Thoracic aorta (tissue), 2 donors: ENCODE data around the gene GPS2. TPM values are rescaled to one million over a fixed set of nuclear protein-coding genes. Genes with fewer than 3 reads are reported as not detected.

Experiments used
- ATAC-seq: fragments of 150-250 bp; one replicate; pipeline ENCODE4 v1.8.0; 2017; ENCODE audit warnings: low read depth; ENCODE audit not compliant: insufficient number of reproducible peaks, low FRiP score
- DNase-seq: peaks from one replicate; pipeline ENCODE4 v3.0.0-alpha.2; 2020; ENCODE audit warnings: low spot score
- H3K27ac ChIP-seq, 2 donors: fragments of 200-600 bp; sonication (generic); 1 replicate in 1 of 2; 2 replicates in 1 of 2; pipeline ENCODE4 v1.5.1; 2016; ENCODE audit warnings: mild to moderate bottlenecking in 2 of 2, moderate library complexity in 2 of 2
- H3K27me3 ChIP-seq: fragments of 200-600 bp; sonication (generic); replicated peaks from 2 replicates; pipeline ENCODE4 v1.6.0; 2016; ENCODE audit warnings: mild to moderate bottlenecking; ENCODE audit not compliant: insufficient read depth
- H3K36me3 ChIP-seq: fragments of 200-600 bp; sonication (generic); one replicate; pipeline ENCODE4 v1.5.1; 2016
- H3K4me1 ChIP-seq, 2 donors: fragments of 200-600 bp; sonication (generic); 1 replicate in 1 of 2; 2 replicates in 1 of 2; pipeline versions ENCODE4 v1.5.1 to v1.6.0; 2016; ENCODE audit warnings: low read depth in 2 of 2, mild to moderate bottlenecking in 1 of 2; ENCODE audit not compliant: control insufficient read depth in 1 of 2
- H3K4me3 ChIP-seq: fragments of 200-600 bp; sonication (generic); 2 replicates; pipeline ENCODE4 v1.5.1; 2016; ENCODE audit warnings: mild to moderate bottlenecking
- H3K9me3 ChIP-seq: fragments of 200-600 bp; sonication (generic); 2 replicates; pipeline ENCODE4 v1.5.1; 2016
- CTCF ChIP-seq: fragments of 200-600 bp; sonication (generic); IDR thresholded peaks from one replicate; pipeline ENCODE4 v1.5.1; 2019; ENCODE audit warnings: antibody characterized with exemption
- total RNA-seq, 2 donors: library from RNA; depleted of rRNA; stranded (reverse); fragments of >200 nt; gene quantifications; one replicate each; pipeline versions ENCODE4 v1.1.0 to v1.2.3, GENCODE V29; 2016

Gene GPS2
- total RNA-seq, 2 donors from 2014 or later: 66.5 to 100.0 TPM

- H3K4me3 ChIP-seq: peak overlapping the region; percentile 99
- ATAC-seq (no peak), DNase-seq (no peak)
- peaks cover 61% of the 10 kb centered on the region for H3K36me3 ChIP-seq
- no peaks in the 10 kb centered on the region for H3K27me3 ChIP-seq
- no peaks in the 10 kb centered on the region for H3K9me3 ChIP-seq
- peak overlapping the region; percentile 90 to 98 for H3K27ac ChIP-seq
- H3K4me1 ChIP-seq: peaks cover 20 to 34% of the 10 kb centered on the region in 2 donors
- TF ChIP-seq CTCF: no peak
These were observed 543 bp upstream of the GPS2 start for GRCh38 chr17:7315570-7316235.

GRCh38 chr17:7313890-7314718 lies 1.1 kb downstream of the GPS2 start:
- peaks cover 66% of the 10 kb centered on the region for H3K36me3 ChIP-seq
- peak overlapping the region; percentile 90 to 98 for H3K27ac ChIP-seq
- H3K4me3 ChIP-seq: peak overlapping the region; percentile 99
- TF ChIP-seq CTCF: no peak
- no peaks in the 10 kb centered on the region for H3K9me3 ChIP-seq
- H3K27me3 ChIP-seq: no peaks in the 10 kb centered on the region
- ATAC-seq: no peak
- DNase-seq: no peak
- peaks cover 30 to 48% of the 10 kb centered on the region in 2 donors for H3K4me1 ChIP-seq

GRCh38 chr17:7313088-7313889 lies 1.9 kb downstream of the GPS2 start:
- Histone ChIP-seq H3K36me3 (peaks cover 58% of the 10 kb centered on the region), H3K4me1 (peaks cover 31 to 57% of the 10 kb centered on the region in 2 donors), H3K27ac (no peak overlapping the region)

GRCh38 chr17:7312432-7313087 lies 2.6 kb downstream of the GPS2 start:
- no peak overlapping the region for H3K27ac ChIP-seq
- TF ChIP-seq CTCF: no peak
- DNase-seq (no peak), ATAC-seq (no peak)
- H3K27me3 ChIP-seq: no peaks in the 10 kb centered on the region
- peaks cover 52% of the 10 kb centered on the region for H3K36me3 ChIP-seq
- no peak overlapping the region for H3K4me3 ChIP-seq
- no peaks in the 10 kb centered on the region for H3K9me3 ChIP-seq
- peaks cover 31 to 57% of the 10 kb centered on the region in 2 donors for H3K4me1 ChIP-seq

More at GRCh38 chr17:7313088-7313889, 1.9 kb downstream of the GPS2 start:
- peak; percentile 13 for TF ChIP-seq CTCF
- ATAC-seq (no peak), DNase-seq (no peak)
- H3K4me3 ChIP-seq: no peak overlapping the region
- H3K27me3 ChIP-seq: no peaks in the 10 kb centered on the region
- no peaks in the 10 kb centered on the region for H3K9me3 ChIP-seq
